Activated CD4-positive, alpha-beta T cell treated with anti-CD3 and anti-CD28 coated beads for 24 hours (primary cell): ENCODE measurements around the gene ETV7.

Source experiments
- DNase-seq, 2 donors: peaks; one replicate each; pipeline ENCODE4 v3.0.0-alpha.2; 2020; ENCODE audit warnings: low read depth in 2 of 2

Gene ETV7

GRCh38 chr6:36323062-36323461 lies 64.4 kb downstream of the ETV7 start:
- no peak for DNase-seq

GRCh38 chr6:36322591-36322990 lies 64.9 kb downstream of the ETV7 start:
- DNase-seq = no peak

- DNase-seq = no peak
Measured at GRCh38 chr6:36320475-36320874, 67.0 kb downstream of the ETV7 start.

GRCh38 chr6:36319821-36320220 lies 67.6 kb downstream of the ETV7 start:
- no peak for DNase-seq

- no peak for DNase-seq
Measured at GRCh38 chr6:36319436-36319762, 68.1 kb downstream of the ETV7 start.

GRCh38 chr6:36318690-36319435 lies 68.6 kb downstream of the ETV7 start:
- DNase-seq = no peak

- no peak for DNase-seq
Measured at GRCh38 chr6:36317623-36318022, 69.8 kb downstream of the ETV7 start.
